ENCODE data around the gene TBX10.

TBX10 gene

GRCh38 chr11:67631411-67631810, 8.2 kb downstream of the TBX10 start:
- Histone ChIP-seq H3K27ac (no peak overlapping the region), H3K4me3 (ENCODE audit: low read depth in 1 of 2, low read length in 1 of 2) (no peak overlapping the region), H3K9me3 (no peaks in the 10 kb centered on the region), H3K36me3 (no peaks in the 10 kb centered on the region), H3K27me3 (peaks cover 6% of the 10 kb centered on the region), H3K4me1 (ENCODE audit: control insufficient read depth in 1 of 2, insufficient read depth in 1 of 2, low read depth in 1 of 2, low read length in 1 of 2) (peaks cover 13 to 15% of the 10 kb centered on the region in 2 experiments)
- no peak for TF ChIP-seq CTCF (IDR thresholded peaks at IDR 0.05)

DNA sequence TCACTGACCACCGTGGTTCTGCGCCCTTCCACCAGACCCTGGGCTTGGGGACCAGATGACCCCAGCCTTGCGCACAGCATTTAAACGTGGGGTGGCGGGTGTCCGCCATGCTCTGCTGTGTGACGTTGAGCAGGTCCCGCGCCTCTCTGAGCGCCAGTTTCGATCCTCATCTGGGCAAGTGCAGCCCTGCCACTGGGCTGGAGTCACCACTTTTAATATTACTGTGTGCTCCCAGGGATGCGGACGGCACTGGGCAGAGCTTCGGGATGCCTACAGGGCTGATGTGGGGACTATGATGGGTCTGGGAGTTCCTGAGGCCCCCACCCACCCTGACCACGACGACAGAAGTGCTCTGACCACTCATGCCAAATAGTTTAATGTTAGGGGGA, 8.6 kb downstream of the TBX10 start:
- Histone ChIP-seq H3K9me3 (no peaks in the 10 kb centered on the region), H3K27me3 (peaks cover 6% of the 10 kb centered on the region), H3K4me1 (ENCODE audit: control insufficient read depth in 1 of 2, insufficient read depth in 1 of 2, low read depth in 1 of 2, low read length in 1 of 2) (peaks cover 13 to 15% of the 10 kb centered on the region in 2 experiments), H3K36me3 (no peaks in the 10 kb centered on the region), H3K27ac (peak overlapping the region; percentile 83), H3K4me3 (ENCODE audit: low read depth in 1 of 2, low read length in 1 of 2) (peak overlapping the region; percentile 74 to 80)
- no peak for TF ChIP-seq CTCF (IDR thresholded peaks at IDR 0.05)

GRCh38 chr11:67630228-67630942, 9.2 kb downstream of the TBX10 start:
- H3K27ac ChIP-seq, result peak overlapping the region; percentile 83
- TF ChIP-seq CTCF (IDR thresholded peaks at IDR 0.05), result peak; percentile 53
- peaks cover 6% of the 10 kb centered on the region for H3K27me3 ChIP-seq
- H3K4me3 ChIP-seq (ENCODE audit: low read depth in 1 of 2, low read length in 1 of 2), result peak overlapping the region; percentile 74 to 80
- H3K36me3 ChIP-seq, result no peaks in the 10 kb centered on the region
- no peaks in the 10 kb centered on the region for H3K9me3 ChIP-seq
- H3K4me1 ChIP-seq (ENCODE audit: control insufficient read depth in 1 of 2, insufficient read depth in 1 of 2, low read depth in 1 of 2, low read length in 1 of 2), result peaks cover 13 to 15% of the 10 kb centered on the region in 2 experiments

GRCh38 chr11:67629386-67630227, 10.0 kb downstream of the TBX10 start, which contains the start of gene NUDT8:
NUDT8 (minus strand) TSS chr11:67629937; CDS start chr11:67629911, 26 bp downstream.
- Histone ChIP-seq H3K27ac (peak within 1 kb of the TSS; percentile 83), H3K36me3 (no peaks in the 10 kb centered on the region), H3K4me1 (ENCODE audit: control insufficient read depth in 1 of 2, insufficient read depth in 1 of 2, low read depth in 1 of 2, low read length in 1 of 2) (peaks cover 13 to 15% of the 10 kb centered on the region in 2 experiments), H3K9me3 (no peaks in the 10 kb centered on the region), H3K27me3 (peaks cover 6% of the 10 kb centered on the region), H3K4me3 (ENCODE audit: low read depth in 1 of 2, low read length in 1 of 2) (peak within 1 kb of the TSS; percentile 74 to 80)
- peak; percentile 88 for TF ChIP-seq CTCF (IDR thresholded peaks at IDR 0.05)

GRCh38 chr11:67628710-67629385, 10.7 kb downstream of the TBX10 start:
- Histone ChIP-seq H3K9me3 (no peaks in the 10 kb centered on the region), H3K27me3 (peaks cover 6% of the 10 kb centered on the region), H3K36me3 (no peaks in the 10 kb centered on the region), H3K27ac (peak overlapping the region; percentile 83), H3K4me1 (ENCODE audit: control insufficient read depth in 1 of 2, insufficient read depth in 1 of 2, low read depth in 1 of 2, low read length in 1 of 2) (peaks cover 13 to 15% of the 10 kb centered on the region in 2 experiments), H3K4me3 (ENCODE audit: low read depth in 1 of 2, low read length in 1 of 2) (peak overlapping the region; percentile 74 to 80)
- TF ChIP-seq CTCF (IDR thresholded peaks at IDR 0.05), result no peak

Data from neutrophil (primary cell).